Naive thymus-derived CD4-positive, alpha-beta T cell (primary cell): ENCODE data around the gene RAB3C. TPM values are rescaled to one million over a fixed set of nuclear protein-coding genes. Genes with fewer than 3 reads are reported as not detected.

ENCODE experiments used
- ATAC-seq: fragments of 150-1000 bp; cut with Tn5 transposase; 2 replicates; pipeline ENCODE4 v1.10.0; 2021; ENCODE audit warnings: mild to moderate bottlenecking, moderate library complexity
- CTCF ChIA-PET: fragments of 350-600 bp; sonication (Branson Sonifier 250); formaldehyde crosslinking; loops from one replicate; lab custom pipeline; 2021; ENCODE audit warnings: antibody characterized with exemption; lab: Charles Lee
- POLR2A ChIA-PET: fragments of 350-600 bp; sonication (Branson Sonifier 250); formaldehyde crosslinking; loops from one replicate; lab custom pipeline; 2021; ENCODE audit warnings: antibody characterized with exemption, inconsistent platforms; lab: Charles Lee
- DNase-seq, 9 donors: peaks; one replicate each; pipeline versions ENCODE4 v3.0.0 to v3.0.0-alpha.2; 2020 to 2022; ENCODE audit warnings: mixed read lengths in 1 of 9
- H3K27ac ChIP-seq: one replicate; pipeline ENCODE4 v1.7.0; 2013; ENCODE audit warnings: mild to moderate bottlenecking, low read depth, low read length, moderate library complexity
- H3K27me3 ChIP-seq, 2 donors: one replicate each; pipeline ENCODE4 v1.7.0; 2013; ENCODE audit warnings: low read length in 2 of 2, mild to moderate bottlenecking in 2 of 2, moderate library complexity in 2 of 2; ENCODE audit not compliant: control insufficient read depth in 2 of 2, insufficient read depth in 2 of 2
- H3K36me3 ChIP-seq, 3 experiments: 1 replicate in 2 of 3; 2 replicates in 1 of 3; pipeline ENCODE4 v1.7.0; 2013; ENCODE audit warnings: low read length in 3 of 3, mild to moderate bottlenecking in 3 of 3, moderate library complexity in 1 of 3; ENCODE audit not compliant: insufficient read depth in 3 of 3, control insufficient read depth in 2 of 3
- H3K4me1 ChIP-seq, 2 donors: one replicate each; pipeline ENCODE4 v1.7.0; 2013; ENCODE audit warnings: low read length in 2 of 2, mild to moderate bottlenecking in 2 of 2, moderate library complexity in 1 of 2; ENCODE audit not compliant: control insufficient read depth in 2 of 2, insufficient read depth in 2 of 2
- H3K4me3 ChIP-seq: 2 replicates; pipeline ENCODE4 v1.7.0; 2013; ENCODE audit warnings: mild to moderate bottlenecking, low read length
- H3K9me3 ChIP-seq, 3 experiments: 1 replicate in 2 of 3; 2 replicates in 1 of 3; pipeline ENCODE4 v1.7.0; 2013; ENCODE audit warnings: low read length in 3 of 3; ENCODE audit not compliant: control insufficient read depth in 2 of 3
- H3K27ac Mint-ChIP-seq, 9 donors: one replicate each; pipeline ENCODE4 v1.8.0; 2020 to 2022; ENCODE audit warnings: mixed read lengths in 9 of 9, mild to moderate bottlenecking in 8 of 9, moderate library complexity in 5 of 9, inconsistent platforms in 2 of 9
- H3K27me3 Mint-ChIP-seq, 5 donors: one replicate each; pipeline ENCODE4 v1.8.0; 2021 to 2022; ENCODE audit warnings: mixed read lengths in 5 of 5, mild to moderate bottlenecking in 1 of 5
- H3K36me3 Mint-ChIP-seq, 5 donors: one replicate each; pipeline ENCODE4 v1.8.0; 2020 to 2022; ENCODE audit warnings: mixed read lengths in 5 of 5, mild to moderate bottlenecking in 3 of 5, inconsistent platforms in 1 of 5
- H3K4me1 Mint-ChIP-seq, 7 donors: one replicate each; pipeline ENCODE4 v1.8.0; 2020 to 2022; ENCODE audit warnings: mixed read lengths in 7 of 7, mild to moderate bottlenecking in 3 of 7, inconsistent platforms in 1 of 7
- H3K4me3 Mint-ChIP-seq, 10 donors: one replicate each; pipeline ENCODE4 v1.8.0; 2020 to 2022; ENCODE audit warnings: mild to moderate bottlenecking in 10 of 10, mixed read lengths in 10 of 10, moderate library complexity in 6 of 10, inconsistent platforms in 2 of 10
- H3K9me3 Mint-ChIP-seq, 11 donors: one replicate each; pipeline ENCODE4 v1.8.0; 2020 to 2022; ENCODE audit warnings: mixed read lengths in 11 of 11, mild to moderate bottlenecking in 4 of 11, inconsistent platforms in 1 of 11, moderate library complexity in 1 of 11
- intact Hi-C, 2 donors: fragments of 100-400 bp; cut with micrococcal nuclease; formaldehyde crosslinking; loops; one replicate each; pipeline ENCODE4 v1.15.1; 2023
- polyA plus RNA-seq, 2 donors: library from polyadenylated mRNA; unstranded; fragments of 300-500 nt; fragmentation: Illumina TruSeq; gene quantifications; one replicate each; pipeline ENCODE4 v1.2.3, GENCODE V29; 2021
- total RNA-seq, 6 experiments: library from RNA in 5 of 6; stranded (reverse) in 5 of 6; gene quantifications; 1 replicate in 5 of 6; 2 replicates in 1 of 6; pipeline ENCODE4 v1.2.3 and lab custom pipeline; 2021 to 2026

Gene RAB3C
- total and polyA plus RNA-seq, 7 experiments from 2014 or later, result not detected

DNA sequence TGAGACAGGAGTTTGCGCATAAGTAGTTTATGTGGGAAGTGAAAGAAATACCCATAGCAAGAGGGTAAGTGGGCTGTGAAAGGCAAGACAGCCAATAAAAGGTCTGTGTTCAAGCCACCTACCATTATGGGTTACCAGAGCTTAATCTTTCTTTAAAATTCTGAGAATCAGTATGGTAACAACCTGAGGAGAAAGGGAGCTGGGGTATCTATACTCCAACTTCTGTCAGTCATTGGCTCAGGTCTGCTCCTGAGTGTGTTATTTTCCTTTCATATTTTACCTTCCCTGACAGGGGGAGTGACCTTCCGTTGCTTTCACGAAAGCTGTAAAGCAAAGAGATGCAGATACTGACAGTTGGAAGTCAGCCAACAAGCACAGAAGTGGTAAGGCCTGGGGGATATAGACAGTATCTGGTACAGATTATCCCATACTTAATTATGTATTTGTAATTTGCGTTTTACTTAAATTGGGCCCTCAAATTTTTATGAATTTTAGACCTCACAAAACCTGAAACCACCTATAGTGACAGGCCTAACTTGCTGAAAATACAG is 233.4 kb downstream of the RAB3C start:
- H3K27ac Mint-ChIP-seq, result no peak overlapping the region
- ATAC-seq, result no peak
- intact Hi-C loops, result no loop called here

DNA sequence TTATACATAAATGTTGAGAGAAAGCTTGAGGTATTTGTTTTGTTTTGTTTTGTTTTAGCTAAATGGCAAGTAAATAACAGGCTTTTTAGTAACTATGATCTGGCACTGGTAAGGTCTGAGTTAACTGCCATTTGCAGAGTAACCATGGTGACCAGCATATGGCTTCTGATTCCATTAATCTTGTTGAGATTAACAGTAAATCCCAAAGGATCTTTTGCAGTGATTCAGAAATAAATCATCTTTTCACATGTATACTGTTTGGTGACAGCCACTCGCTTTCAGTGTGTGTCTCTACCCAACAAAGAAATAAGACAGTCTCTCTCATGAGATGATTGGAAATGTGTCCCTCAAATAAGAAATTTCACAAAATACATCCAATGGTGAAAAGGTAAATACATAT is 235.6 kb downstream of the RAB3C start:
- Histone ChIP-seq H3K36me3 (no peaks in the 10 kb centered on the region), H3K27ac (no peak overlapping the region), H3K27me3 (no peaks in the 10 kb centered on the region), H3K9me3 (no peaks in the 10 kb centered on the region), H3K4me3 (no peak overlapping the region), H3K4me1 (no peaks in the 10 kb centered on the region)
- intact Hi-C loops, result no loop called here
- no peak overlapping the region for H3K4me3 Mint-ChIP-seq
- DNase-seq, result no peak
- no peaks in the 10 kb centered on the region for H3K4me1 Mint-ChIP-seq
- H3K36me3 Mint-ChIP-seq, result no peaks in the 10 kb centered on the region
- no peak overlapping the region for H3K27ac Mint-ChIP-seq
- H3K27me3 Mint-ChIP-seq, result no peaks in the 10 kb centered on the region
- no peak for ATAC-seq
- peaks cover 0 to 3% (median 0%) of the 10 kb centered on the region in 11 donors for H3K9me3 Mint-ChIP-seq
- ChIA-PET CTCF (no interaction called here), POLR2A (no interaction called here)

More for the DNA sequence above, 233.4 kb downstream of the RAB3C start:
- H3K4me3 ChIP-seq, result no peak overlapping the region
- Mint-ChIP-seq H3K36me3 (no peaks in the 10 kb centered on the region), H3K4me1 (no peaks in the 10 kb centered on the region), H3K4me3 (no peak overlapping the region), H3K27me3 (no peaks in the 10 kb centered on the region), H3K9me3 (peaks cover 0 to 3% (median 0%) of the 10 kb centered on the region in 11 donors)
- no peaks in the 10 kb centered on the region for H3K4me1 ChIP-seq
- H3K36me3 ChIP-seq, result no peaks in the 10 kb centered on the region
- ChIA-PET POLR2A (no interaction called here), CTCF (interaction anchor here (0.6 kb wide), 1 partner anchor 33 kb away, joined by 3 read pairs; no protein-coding TSS in a partner anchor)
- no peak overlapping the region for H3K27ac ChIP-seq
- H3K9me3 ChIP-seq, result no peaks in the 10 kb centered on the region
- no peaks in the 10 kb centered on the region for H3K27me3 ChIP-seq
- DNase-seq, result no peak

DNA sequence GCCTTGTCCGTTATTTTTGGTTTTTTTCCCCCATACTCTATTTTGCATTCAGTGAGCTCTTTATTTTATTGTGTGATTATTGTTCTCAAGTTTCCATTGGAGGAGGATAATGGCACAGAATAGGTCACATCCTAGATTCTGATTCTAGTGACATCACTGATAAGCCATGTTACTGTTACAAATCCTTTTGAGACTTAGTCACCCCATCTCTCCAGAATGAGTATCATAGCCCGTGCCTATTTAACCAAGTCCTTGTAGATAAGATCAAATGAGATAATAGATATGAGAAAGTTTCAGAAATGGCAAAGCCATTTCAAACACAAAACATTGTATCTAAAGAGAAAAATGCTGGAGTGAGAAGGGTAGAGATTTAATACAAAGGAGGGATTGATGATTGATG is 242.6 kb downstream of the RAB3C start:
- H3K4me1 Mint-ChIP-seq, result no peaks in the 10 kb centered on the region
- DNase-seq (no peak), ATAC-seq (no peak)
- no peaks in the 10 kb centered on the region for H3K4me1 ChIP-seq
- H3K27me3 ChIP-seq, result no peaks in the 10 kb centered on the region
- H3K4me3 ChIP-seq, result no peak overlapping the region
- intact Hi-C loops, result no loop called here
- no peak overlapping the region for H3K27ac Mint-ChIP-seq
- H3K4me3 Mint-ChIP-seq, result no peak overlapping the region
- H3K9me3 ChIP-seq, result no peaks in the 10 kb centered on the region
- H3K36me3 Mint-ChIP-seq, result no peaks in the 10 kb centered on the region
- no peaks in the 10 kb centered on the region for H3K36me3 ChIP-seq
- peaks cover 7 to 15% (median 12%) of the 10 kb centered on the region in 5 donors for H3K27me3 Mint-ChIP-seq
- POLR2A ChIA-PET, result no interaction called here
- CTCF ChIA-PET, result no interaction called here
- no peaks in the 10 kb centered on the region for H3K9me3 Mint-ChIP-seq
- no peak overlapping the region for H3K27ac ChIP-seq

GRCh38 chr5:58825899-58826298 is 243.0 kb downstream of the RAB3C start:
- intact Hi-C loops, result no loop called here
- no peak overlapping the region for H3K27ac ChIP-seq
- H3K27me3 ChIP-seq, result no peaks in the 10 kb centered on the region
- no peak overlapping the region for H3K4me3 ChIP-seq
- Mint-ChIP-seq H3K27me3 (peaks cover 7 to 18% (median 12%) of the 10 kb centered on the region in 5 donors), H3K27ac (no peak overlapping the region), H3K4me3 (no peak overlapping the region), H3K36me3 (no peaks in the 10 kb centered on the region), H3K9me3 (no peaks in the 10 kb centered on the region), H3K4me1 (no peaks in the 10 kb centered on the region)
- no peaks in the 10 kb centered on the region for H3K4me1 ChIP-seq
- CTCF ChIA-PET, result no interaction called here
- DNase-seq (no peak), ATAC-seq (no peak)
- POLR2A ChIA-PET, result no interaction called here
- no peaks in the 10 kb centered on the region for H3K36me3 ChIP-seq
- H3K9me3 ChIP-seq, result no peaks in the 10 kb centered on the region

DNA sequence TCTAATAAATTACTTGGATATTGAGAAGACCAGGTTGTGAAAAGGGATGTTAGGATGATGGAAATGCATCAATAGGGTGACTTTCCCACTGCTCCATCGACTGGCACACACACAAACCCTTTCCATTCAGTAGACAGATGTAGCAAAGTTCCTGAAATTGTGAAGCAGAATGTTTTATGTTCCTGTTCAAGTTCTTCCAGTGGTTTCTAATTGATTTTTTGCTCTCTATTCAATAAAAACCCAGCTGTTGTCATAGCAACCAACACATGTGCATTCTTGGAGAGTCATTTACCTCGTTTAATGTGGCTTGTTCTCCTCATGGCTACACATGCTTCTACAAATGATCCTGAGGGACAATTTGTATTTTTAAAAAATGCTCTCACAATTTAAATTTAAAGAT is 244.6 kb downstream of the RAB3C start:
- H3K9me3 ChIP-seq, result no peaks in the 10 kb centered on the region
- no peak overlapping the region for H3K27ac ChIP-seq
- no peak overlapping the region for H3K4me3 Mint-ChIP-seq
- H3K27me3 Mint-ChIP-seq, result peaks cover 7 to 18% (median 12%) of the 10 kb centered on the region in 5 donors
- H3K9me3 Mint-ChIP-seq, result no peaks in the 10 kb centered on the region
- no peak overlapping the region for H3K27ac Mint-ChIP-seq
- no peaks in the 10 kb centered on the region for H3K36me3 Mint-ChIP-seq
- no peak overlapping the region for H3K4me3 ChIP-seq
- H3K4me1 ChIP-seq, result no peaks in the 10 kb centered on the region
- DNase-seq (no peak), ATAC-seq (no peak)
- H3K36me3 ChIP-seq, result no peaks in the 10 kb centered on the region
- ChIA-PET POLR2A (no interaction called here), CTCF (no interaction called here)
- intact Hi-C loops, result no loop called here
- no peaks in the 10 kb centered on the region for H3K27me3 ChIP-seq
- no peaks in the 10 kb centered on the region for H3K4me1 Mint-ChIP-seq

- H3K27me3 ChIP-seq, result no peaks in the 10 kb centered on the region
- Mint-ChIP-seq H3K36me3 (no peaks in the 10 kb centered on the region), H3K4me1 (no peaks in the 10 kb centered on the region), H3K4me3 (no peak overlapping the region), H3K27me3 (peaks cover 7 to 18% (median 12%) of the 10 kb centered on the region in 5 donors), H3K9me3 (no peaks in the 10 kb centered on the region), H3K27ac (no peak overlapping the region)
- ChIA-PET CTCF (no interaction called here), POLR2A (no interaction called here)
- ATAC-seq (no peak), DNase-seq (no peak)
- intact Hi-C loops, result no loop called here
- H3K36me3 ChIP-seq, result no peaks in the 10 kb centered on the region
- H3K9me3 ChIP-seq, result no peaks in the 10 kb centered on the region
- no peak overlapping the region for H3K4me3 ChIP-seq
- H3K27ac ChIP-seq, result no peak overlapping the region
- H3K4me1 ChIP-seq, result no peaks in the 10 kb centered on the region
Measured at GRCh38 chr5:58828258-58828657, 245.4 kb downstream of the RAB3C start.
